NCI-H446 (cell line): ENCODE results near the gene PLPPR1.

ENCODE experiments used
- DNase-seq, 2 experiments: peaks; one replicate each; lab custom pipeline; 2025; lab: John Stamatoyannopoulos, UW

Gene PLPPR1

DNA sequence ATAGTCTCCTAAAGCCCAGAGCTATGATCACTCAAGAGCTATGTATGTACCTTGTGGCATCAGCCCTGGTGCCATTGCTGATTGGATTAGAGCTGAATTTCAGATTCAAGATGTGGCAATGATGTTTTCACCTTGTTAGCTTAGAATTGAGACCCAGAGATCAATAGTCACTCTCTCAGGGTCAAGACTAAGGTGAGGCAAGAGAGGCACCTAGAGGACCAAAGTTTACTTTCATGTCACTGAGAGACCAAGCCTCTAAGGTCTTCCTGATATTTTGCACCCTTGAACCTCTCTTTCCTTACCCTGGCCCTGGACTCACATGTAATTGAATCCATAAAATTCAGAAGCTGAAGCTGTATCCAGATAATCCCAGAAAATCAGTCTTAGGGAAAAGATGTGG is 313.4 kb downstream of the PLPPR1 start:
- DNase-seq = no peak

DNA sequence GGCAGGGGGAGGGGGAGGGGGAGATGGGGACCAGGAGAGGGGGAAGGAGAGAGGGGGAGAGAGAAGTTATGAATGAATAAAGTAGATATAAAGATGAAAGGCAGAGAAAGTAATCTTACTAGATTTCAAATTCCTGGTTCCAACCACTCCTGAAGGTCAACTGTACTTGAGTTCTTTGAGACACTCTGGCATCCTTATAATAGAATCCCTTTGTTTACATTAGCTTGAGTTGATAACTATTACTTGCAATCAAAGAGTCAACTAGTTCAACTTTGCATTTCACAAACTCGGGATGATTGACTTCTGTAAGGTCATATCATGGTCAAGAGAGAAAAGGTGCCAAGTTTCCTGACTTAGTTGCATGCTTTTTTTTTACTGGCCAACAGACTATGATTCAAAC is 314.1 kb downstream of the PLPPR1 start:
- no peak for DNase-seq

DNA sequence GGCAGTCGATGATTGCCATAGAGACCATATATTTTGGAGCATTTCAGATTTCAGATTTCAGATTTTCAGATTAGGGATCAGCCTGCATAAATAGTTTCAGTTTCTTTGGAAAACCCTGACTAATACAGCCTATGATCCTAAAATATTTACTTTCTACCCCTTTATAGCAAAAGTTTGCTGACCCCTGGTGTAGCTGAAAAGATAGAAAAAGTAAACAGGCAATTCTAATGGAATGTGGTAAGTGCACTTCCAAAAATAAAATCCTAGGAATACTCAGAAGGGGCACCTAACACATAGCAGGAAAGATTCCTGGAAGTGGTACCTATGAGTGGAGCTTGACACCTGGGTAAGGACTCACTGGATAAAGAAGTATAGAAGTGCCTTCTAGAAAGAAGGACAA is 321.8 kb downstream of the PLPPR1 start:
- no peak for DNase-seq

DNA sequence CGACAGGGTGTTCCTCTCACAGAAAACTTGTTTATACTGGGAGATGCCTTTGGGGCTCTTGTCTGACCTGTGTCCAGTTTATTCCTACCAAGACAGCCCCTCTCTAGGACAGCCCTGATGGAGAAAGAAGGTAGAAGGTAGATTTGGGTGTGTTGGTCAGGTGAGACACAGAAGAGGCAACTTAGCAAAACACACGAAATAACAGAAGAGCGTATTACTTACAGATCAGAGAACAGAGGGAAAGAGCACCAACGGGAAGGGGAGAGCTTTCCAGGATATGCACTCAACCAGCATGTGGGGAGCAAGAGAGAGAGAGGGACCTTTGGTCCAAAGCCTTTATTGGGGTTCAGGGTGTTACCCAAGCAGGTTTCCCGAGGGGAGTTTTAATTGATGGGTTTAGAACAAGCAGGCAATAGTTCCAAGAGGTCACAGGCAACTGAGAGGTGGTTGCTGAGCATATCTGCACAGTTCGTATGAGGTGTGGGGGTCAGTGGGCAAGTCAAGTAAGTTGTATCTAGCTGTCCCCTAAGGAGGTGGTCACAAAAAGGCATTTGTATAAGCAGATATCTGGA is 324.5 kb downstream of the PLPPR1 start:
- DNase-seq = no peak

DNA sequence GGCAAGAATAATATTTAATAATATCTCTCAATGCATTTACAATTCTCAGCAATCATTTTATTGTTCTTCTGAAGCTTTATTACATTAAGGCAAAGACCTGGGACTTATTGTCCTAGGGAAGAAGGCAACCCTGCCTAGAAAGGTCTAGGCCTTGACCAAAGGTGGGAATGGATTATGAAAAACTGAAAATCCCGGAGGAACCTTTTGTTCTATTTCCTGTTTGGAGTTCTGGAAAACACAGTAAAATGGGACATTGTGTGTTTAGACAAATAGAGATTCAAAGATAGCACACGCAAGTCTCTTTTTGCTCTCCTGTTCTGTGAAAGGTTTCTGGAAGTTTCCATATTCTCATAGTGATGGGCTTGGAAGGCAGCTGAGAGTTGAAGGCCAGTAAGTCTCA is 325.2 kb downstream of the PLPPR1 start:
- DNase-seq = no peak

DNA sequence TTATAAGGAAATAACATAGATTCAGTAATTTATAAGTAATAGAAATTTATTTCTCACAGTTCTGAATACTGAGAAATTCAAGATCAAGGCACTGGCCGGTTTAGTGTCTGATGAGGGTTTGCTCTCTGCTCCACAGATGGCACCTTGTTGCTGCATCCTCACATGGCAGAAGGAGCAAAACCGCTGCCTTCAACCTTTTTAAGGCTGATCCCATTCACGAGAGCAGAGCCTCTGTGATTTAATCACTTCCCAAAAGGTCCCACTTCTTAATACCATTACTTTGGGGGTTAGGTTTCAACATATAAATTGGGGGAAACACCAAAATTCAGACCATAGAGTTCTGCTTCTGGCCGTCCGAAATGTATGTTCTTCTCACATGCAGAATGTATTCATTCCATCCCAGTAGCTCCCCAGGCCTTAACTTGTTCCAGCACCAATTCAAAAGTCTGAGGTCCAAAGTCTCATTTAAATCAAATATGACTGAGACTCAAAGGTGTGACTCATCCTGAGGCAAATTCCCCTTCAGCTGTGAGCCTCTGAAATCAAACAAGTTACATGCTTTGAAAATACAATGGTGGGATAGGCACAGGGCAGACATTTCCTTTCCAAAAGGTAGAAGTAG is 325.7 kb downstream of the PLPPR1 start:
- no peak for DNase-seq

DNA sequence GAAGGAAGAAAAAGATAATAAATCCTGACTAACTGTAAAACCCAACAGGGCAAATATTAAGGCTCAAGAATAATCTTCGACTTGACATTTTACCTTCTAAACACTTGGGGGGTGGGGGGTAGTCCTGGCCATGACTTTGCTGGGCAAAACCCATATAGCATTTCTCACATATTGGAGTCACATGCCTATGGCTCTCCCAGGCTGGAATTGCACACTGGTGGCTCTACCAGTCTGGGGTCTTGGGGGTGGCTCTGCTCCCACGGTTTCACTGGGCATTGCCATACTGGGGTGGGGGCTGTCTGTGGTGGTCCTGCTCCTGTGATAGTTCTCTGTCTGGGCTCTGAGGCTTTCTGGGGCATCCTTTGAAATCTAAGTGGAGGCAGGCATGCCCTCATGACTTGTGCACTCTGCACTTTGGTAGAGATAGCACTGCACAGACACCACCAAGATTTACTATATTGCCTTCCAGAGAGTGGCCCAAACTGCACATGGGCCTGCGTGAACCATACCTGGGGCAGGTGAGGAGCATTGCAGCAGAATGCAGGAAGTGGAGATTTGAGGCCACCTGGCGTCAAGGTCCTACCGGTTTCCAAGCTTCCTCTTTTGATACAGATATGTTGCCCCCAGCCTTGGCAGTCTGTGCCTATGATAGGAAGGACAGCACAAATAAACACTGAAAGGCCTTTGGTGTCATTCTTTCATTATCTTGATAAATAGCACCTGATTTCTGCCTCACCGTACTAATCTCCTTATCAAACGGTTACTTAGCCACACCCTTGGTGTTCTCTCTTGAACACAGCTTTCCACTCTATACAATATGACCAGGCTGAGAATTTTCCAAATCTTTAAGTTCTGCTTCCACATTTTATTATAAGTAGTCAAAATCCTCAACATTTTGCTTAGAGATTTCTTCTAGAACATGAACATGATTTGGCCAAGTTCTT is 326.5 kb downstream of the PLPPR1 start:
- no peak for DNase-seq

DNA sequence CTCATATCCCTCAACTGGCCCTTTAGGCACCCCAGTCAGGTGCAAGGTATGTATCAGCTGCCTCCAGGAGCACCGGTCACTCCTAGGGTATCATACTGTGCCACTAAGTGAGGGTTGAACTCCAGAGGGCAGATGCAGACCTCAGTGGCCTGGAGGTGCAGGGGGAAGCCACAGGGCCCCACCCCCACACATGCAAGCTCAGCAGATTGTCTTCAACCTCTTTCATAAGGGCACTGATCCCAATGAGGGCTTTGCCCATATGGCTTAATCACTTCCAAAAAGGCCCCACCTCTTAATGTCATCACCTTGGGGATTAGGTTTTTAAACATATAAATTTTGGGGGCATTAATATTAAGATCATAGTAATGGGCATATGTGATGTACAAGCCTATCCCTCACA is 328.1 kb downstream of the PLPPR1 start:
- DNase-seq = no peak

DNA sequence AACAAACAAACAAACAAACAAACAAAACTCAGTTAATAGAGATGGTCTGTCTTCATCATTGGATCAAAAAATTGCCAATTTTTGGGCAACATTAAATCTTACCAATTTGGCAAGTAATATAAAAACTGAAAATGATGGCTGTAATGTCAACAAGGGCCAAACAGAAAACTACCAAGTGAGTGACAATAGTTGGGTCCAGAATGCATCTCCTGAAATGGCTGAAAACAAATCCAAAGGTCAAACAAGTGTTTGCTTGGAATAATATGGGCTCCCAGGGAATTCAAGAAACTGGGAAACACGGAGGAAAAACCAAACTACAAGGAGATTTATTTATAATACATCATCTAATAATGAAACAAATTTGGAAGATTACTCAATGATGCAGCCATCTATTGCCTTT is 331.2 kb downstream of the PLPPR1 start:
- no peak for DNase-seq

DNA sequence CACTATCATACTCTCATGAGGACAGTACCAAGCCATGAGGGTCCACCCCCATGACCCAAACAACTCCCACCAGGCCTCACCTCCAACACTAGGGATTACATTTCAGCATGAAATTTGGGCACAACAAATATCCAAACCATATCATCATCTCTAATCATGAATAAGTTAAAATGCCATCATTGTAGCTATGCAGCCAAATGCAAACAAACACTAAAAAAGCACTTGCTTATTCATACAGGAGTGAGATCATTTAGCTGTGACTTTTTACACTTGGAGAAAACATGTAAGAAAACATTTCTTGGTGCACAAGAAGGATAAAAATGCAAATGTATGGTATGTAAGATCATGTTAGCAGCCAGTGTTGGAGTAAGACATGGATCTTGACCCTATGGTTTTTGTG is 332.1 kb downstream of the PLPPR1 start:
- DNase-seq = no peak

DNA sequence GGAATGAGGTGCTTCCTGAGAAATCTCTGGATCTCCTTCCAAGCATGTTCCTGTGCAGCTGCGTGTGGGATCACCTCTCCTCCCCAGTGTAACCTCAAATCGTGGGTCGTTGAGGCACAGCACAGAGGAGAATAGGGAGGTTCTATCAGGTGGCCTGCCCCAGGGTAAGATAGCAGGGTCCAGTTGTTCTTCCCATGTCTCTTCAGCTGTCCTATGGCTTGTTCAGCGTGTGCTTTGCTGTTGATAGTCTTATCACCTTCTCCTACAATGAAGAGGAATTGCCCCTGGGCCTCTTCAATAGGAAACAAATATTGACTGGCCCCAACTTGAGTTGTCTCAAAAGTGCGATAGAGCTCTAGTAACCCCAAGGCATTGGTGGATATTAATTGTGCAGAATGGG is 333.9 kb downstream of the PLPPR1 start:
- DNase-seq = no peak

DNA sequence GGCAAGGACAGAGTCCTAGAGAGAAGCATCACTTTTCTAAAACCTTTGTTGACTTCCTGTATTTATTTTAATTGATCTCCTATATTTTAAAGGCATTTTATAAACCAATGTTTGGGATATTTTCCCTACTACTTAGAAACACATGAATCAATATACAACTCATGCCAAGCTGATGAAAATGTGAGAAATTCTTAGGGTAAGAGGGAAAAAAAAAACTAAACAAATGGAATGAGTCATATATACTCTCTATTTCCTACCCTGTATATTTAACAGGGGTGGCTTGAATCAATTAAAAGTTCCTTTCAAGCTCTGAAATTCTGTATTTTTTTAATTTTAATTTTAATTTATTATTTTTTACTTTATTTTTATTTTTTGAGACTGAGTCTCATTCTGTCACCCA is 336.7 kb downstream of the PLPPR1 start:
- DNase-seq = no peak

DNA sequence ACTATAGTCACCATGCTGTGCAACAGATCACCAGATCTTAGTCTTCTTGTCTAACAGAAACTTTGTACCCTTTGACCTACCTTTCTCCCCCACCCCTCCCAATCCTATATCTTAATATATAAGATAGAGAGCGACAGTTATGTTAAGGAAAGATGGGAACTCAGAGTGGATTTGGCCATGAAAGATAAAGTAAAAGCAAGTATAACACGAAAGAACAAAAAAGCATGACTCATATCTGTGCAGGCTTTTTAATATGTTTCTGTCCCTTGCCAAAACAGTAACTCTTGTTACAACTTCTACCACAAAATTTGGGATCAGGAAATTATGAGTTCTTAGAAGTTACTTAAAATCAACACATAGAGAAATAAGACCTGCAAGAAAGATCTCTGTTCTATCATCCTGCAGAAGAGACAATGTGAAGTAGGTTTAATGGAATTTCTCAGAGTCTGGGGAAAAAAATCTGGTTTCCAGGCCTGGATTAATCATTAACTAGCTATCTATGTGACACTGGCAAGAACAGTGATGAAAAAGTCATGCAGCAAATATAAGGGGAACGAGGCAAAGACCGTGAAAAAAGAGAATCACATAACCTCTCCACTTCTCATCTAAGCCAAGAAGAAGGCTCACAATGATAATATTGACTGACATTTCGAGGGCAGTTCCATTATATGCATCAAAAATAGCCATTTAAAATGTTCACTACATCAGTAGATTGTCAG is 337.7 kb downstream of the PLPPR1 start:
- no peak for DNase-seq

DNA sequence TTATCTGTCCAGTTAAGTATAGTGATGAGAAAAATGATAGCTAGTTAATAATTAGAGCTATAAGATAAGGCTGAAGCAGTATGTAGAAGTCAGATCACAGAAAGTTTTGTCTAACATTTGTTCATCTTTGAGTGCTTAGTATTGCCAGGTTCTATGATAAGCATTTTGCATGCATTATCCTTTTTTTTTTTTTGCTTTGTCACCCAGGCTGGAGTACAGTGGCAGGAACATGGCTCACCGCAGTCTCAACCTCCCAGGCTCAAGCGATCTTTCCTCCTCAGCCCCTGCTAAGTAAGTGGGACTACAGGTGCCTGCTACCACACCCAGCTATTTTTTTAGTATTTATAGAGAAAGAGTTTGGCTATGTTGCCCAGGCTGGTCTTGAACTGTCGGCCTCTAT is 338.8 kb downstream of the PLPPR1 start:
- DNase-seq = no peak

DNA sequence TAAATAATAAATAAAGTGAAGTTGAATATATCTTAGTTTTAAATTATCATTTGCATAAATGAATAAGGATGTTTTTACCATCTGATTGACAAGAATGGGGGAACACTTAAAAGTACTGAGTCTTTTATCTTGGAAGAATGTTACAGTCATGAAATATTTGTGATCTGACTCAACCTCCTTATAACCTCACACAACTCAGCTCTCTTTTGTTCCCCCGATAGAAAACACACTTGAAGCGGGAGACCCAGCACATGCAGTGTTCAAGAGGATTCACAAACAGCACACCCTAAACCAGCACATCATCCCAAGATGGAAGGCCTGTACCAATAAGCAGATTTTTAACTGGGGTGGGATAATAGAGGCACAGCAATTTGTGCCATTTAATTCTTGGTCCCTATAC is 340.8 kb downstream of the PLPPR1 start:
- no peak for DNase-seq

DNA sequence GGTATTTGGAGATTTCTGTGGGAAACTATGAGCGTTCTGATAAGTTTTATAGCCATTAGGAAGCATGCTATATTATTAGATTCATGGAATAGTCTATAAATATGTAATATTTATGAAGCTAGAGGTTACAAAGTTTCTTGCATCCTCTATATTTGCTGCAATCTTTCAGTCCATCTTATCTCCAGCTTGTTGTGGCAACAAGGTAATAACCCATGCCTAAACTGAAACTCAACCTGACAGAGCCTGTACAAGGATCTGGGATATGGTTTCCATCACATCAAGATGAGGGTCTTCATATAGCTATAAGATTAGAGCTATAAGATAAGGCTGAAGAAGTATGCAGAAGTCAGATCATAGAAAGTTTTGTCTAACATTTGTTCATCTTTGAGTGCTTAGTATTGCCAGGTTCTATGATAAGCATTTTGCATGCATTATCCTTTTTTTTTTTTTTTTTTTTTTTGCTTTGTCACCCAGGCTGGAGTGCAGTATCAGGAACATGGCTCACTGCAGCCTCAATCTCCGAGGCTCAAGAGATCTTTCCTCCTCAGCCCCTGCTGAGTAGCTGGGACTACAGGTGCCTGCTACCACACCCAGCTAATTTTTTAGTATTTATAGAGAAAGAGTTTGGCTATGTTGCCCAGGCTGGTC is 341.5 kb downstream of the PLPPR1 start:
- no peak for DNase-seq

DNA sequence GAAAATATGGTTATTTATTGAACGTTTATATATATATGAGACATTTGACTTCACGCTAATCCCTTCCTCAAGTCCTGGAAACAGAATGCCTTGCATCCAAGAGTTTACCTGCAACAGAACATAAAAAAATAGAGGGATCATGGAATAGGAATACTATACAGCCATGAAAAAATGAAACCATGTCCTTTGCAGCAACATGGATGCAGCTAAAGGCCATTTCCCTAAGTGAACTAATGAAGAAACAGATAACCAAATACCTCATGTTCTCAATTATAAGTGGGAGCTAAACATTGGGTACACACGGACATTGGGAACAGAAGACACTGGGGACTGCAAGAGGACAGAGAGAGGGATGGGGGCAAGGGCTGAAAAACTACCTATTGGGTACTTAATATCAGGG is 343.3 kb downstream of the PLPPR1 start:
- no peak for DNase-seq

DNA sequence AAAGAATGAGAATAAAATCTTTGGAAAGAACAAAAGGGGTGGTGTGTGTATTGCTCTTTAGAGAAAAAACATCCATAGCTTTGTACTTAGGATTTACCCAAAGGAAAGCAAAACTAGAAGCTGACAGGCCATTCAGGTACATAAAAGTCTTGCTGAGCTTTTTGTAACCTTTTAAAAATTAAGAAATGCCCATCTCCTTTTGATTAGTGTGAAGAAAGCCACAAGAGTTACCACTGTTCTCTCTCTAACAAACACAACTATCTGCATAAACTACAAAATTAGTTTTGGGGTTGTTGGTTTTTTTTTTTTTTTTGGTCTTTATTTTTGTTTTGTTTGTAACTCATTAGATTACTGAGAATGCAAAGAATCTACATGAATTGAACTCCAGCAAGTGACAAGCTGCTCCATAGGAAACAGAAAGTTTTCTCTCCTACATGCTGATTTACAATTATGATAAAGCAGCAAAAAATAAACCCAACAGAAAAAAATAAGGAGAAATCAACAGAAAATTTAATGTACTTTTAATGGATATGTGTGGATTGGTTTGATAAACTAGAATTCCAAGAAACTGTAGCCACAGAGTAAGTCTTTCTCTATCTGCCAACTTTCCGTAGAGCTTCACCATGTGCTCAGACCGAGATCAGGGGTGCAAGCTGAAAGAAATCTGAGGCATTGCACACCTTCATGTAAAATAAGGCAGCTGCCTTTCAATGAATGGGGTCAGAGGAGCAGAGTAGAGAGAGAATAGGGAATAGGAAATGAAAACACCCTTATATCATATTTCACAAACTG is 344.0 kb downstream of the PLPPR1 start:
- no peak for DNase-seq
